Thyroid gland (tissue), 4 donors: ENCODE data around the gene CALM1.

ENCODE experiments used
- POLR2A ChIP-seq, 2 donors: fragments of 450-650 bp; IDR thresholded peaks; one replicate each; pipeline ENCODE4 v1.6.1; 2017; ENCODE audit warnings: antibody characterized with exemption in 2 of 2, mild to moderate bottlenecking in 2 of 2, moderate library complexity in 1 of 2
- TF ChIP-seq, protein P1 (sequence below), 6 experiments: fragments of 200-600 bp in 3 of 6; fragments of 450-650 bp in 3 of 6; sonication (generic) in 3 of 6; IDR thresholded peaks; one replicate each; pipeline ENCODE4 v1.5.1; 2016 to 2019; ENCODE audit warnings: antibody characterized with exemption in 6 of 6, mild to moderate bottlenecking in 2 of 6, inconsistent platforms in 1 of 6, moderate library complexity in 1 of 6

DNA sequence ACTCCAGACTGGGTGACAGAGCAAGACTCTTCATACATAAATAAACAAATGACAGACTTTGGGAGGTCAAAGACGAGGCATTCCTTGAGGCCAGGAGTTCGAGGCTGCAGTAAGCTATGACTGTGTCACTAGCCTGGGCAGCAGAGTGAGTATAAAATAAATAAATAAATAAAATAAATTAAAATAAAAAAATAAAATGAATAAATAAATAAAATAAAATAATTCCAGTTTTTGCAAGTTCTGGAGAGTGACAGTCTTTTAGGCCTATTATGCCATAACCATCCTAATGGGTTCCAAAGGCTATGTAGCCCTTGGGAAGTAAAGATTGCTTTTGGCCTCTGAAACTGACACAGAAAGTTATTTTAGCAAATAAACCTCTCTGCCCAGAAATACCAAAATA is 48.6 kb upstream of the CALM1 start:
- TF ChIP-seq, protein P1, sequence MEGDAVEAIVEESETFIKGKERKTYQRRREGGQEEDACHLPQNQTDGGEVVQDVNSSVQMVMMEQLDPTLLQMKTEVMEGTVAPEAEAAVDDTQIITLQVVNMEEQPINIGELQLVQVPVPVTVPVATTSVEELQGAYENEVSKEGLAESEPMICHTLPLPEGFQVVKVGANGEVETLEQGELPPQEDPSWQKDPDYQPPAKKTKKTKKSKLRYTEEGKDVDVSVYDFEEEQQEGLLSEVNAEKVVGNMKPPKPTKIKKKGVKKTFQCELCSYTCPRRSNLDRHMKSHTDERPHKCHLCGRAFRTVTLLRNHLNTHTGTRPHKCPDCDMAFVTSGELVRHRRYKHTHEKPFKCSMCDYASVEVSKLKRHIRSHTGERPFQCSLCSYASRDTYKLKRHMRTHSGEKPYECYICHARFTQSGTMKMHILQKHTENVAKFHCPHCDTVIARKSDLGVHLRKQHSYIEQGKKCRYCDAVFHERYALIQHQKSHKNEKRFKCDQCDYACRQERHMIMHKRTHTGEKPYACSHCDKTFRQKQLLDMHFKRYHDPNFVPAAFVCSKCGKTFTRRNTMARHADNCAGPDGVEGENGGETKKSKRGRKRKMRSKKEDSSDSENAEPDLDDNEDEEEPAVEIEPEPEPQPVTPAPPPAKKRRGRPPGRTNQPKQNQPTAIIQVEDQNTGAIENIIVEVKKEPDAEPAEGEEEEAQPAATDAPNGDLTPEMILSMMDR (IDR thresholded peaks at IDR 0.05), result no peak
- no peak for TF ChIP-seq POLR2A (IDR thresholded peaks at IDR 0.05)
